K562 (cell line): ENCODE results near the gene GLRA1. TPM values are rescaled to one million over a fixed set of nuclear protein-coding genes. Genes with fewer than 3 reads are reported as not detected.

ENCODE experiments used
- ATAC-seq: fragments of 200-7000 bp; cut with Tn5 transposase; 3 replicates; pipeline ENCODE4 v1.9.1; 2020; ENCODE audit warnings: moderate library complexity
- BruUV-seq: library from RNA; stranded (reverse); fragments of 400-500 nt; replicated peaks from 2 replicates; lab custom pipeline; 2021; lab: Mats Ljungman, UMichigan
- CTCF ChIA-PET: fragments of 300-600 bp; formaldehyde crosslinking; extraction: SDS; loops from one replicate; lab custom pipeline; 2021; ENCODE audit warnings: low intra/inter-chr PET ratio; lab: Yijun Ruan, JAX
- POLR2A ChIA-PET: fragments of 300-600, 350-650 bp; sonication (Branson Sonifier 250); formaldehyde crosslinking; extraction: SDS; loops from one replicate; lab custom pipeline; 2021; ENCODE audit warnings: antibody characterized with exemption, inconsistent platforms; lab: Yijun Ruan, JAX
- DNase-seq, 4 experiments: peaks; one replicate each; pipeline versions ENCODE4 v3.0.0 to v3.0.0-alpha.2; 2011 to 2018; ENCODE audit warnings: low spot score in 3 of 4, mixed read lengths in 3 of 4; ENCODE audit errors: extremely low read depth in 1 of 4
- FAIRE-seq: peaks from 2 replicates; lab custom pipeline; 2011; peaks lifted over from hg19 to GRCh38; lab: Jason Lieb, UNC
- H2AFZ ChIP-seq: 2 replicates; pipeline ENCODE4 v1.6.0; 2011; ENCODE audit warnings: low read depth, low read length, control low read depth, inconsistent platforms
- H3K27ac ChIP-seq: fragments of 200-600 bp; 3 replicates; pipeline ENCODE4 v1.8.0; 2011; ENCODE audit warnings: low read depth, mild to moderate bottlenecking, control low read depth, inconsistent platforms, low read length, moderate library complexity, mixed read lengths; ENCODE audit errors: extremely low read depth
- H3K27me3 ChIP-seq, 2 experiments: fragments of 300-600 bp in 1 of 2; 2 replicates in 1 of 2; 3 replicates in 1 of 2; pipeline versions ENCODE4 v1.6.0 to v1.8.0; 2011; ENCODE audit warnings: inconsistent platforms in 2 of 2, low read length in 2 of 2, mild to moderate bottlenecking in 1 of 2, mixed read lengths in 1 of 2, moderate library complexity in 1 of 2; ENCODE audit not compliant: control insufficient read depth in 2 of 2, insufficient read depth in 2 of 2
- H3K36me3 ChIP-seq: fragments of 300-600 bp; 3 replicates; pipeline ENCODE4 v1.8.0; 2011; ENCODE audit warnings: mild to moderate bottlenecking, low read length, inconsistent platforms; ENCODE audit not compliant: control insufficient read depth, insufficient read depth
- H3K4me1 ChIP-seq, 2 experiments: fragments of 200-600 bp in 1 of 2; replicated peaks in 1 of 2; 2 replicates in 1 of 2; 3 replicates in 1 of 2; pipeline versions ENCODE4 v1.5.1 to v1.8.0; 2011; ENCODE audit warnings: inconsistent platforms in 2 of 2, low read length in 2 of 2, mild to moderate bottlenecking in 1 of 2, mixed read lengths in 1 of 2, moderate library complexity in 1 of 2; ENCODE audit not compliant: control insufficient read depth in 2 of 2, insufficient read depth in 2 of 2
- H3K4me2 ChIP-seq: 2 replicates; pipeline ENCODE4 v1.6.1; 2011; ENCODE audit warnings: low read length, control low read depth, inconsistent platforms, mixed read lengths; ENCODE audit not compliant: insufficient read depth
- H3K4me3 ChIP-seq: fragments of 200-600 bp; sonication (generic), shearing (Covaris generic); 2 replicates; pipeline ENCODE4 v1.5.1; 2016; ENCODE audit warnings: control low read depth, inconsistent platforms
- H3K79me2 ChIP-seq: fragments of 200-600 bp; 3 replicates; pipeline ENCODE4 v1.8.0; 2011; ENCODE audit warnings: low read length, inconsistent platforms; ENCODE audit not compliant: control insufficient read depth, insufficient read depth
- H3K9ac ChIP-seq, 2 experiments: 2 replicates each; pipeline versions ENCODE4 v1.6.0 to v1.6.1; 2011; ENCODE audit warnings: low read depth in 2 of 2, low read length in 2 of 2, control low read depth in 1 of 2, inconsistent platforms in 1 of 2, mild to moderate bottlenecking in 1 of 2, mixed read lengths in 1 of 2; ENCODE audit not compliant: insufficient read depth in 1 of 2
- H3K9me1 ChIP-seq: one replicate; pipeline ENCODE4 v1.6.0; 2011; ENCODE audit warnings: inconsistent platforms, mild to moderate bottlenecking, low read length, moderate library complexity; ENCODE audit not compliant: control insufficient read depth, insufficient read depth
- H3K9me3 ChIP-seq: replicated peaks from 2 replicates; pipeline ENCODE4 v1.5.1; 2011; ENCODE audit warnings: low read depth, low read length, inconsistent platforms; ENCODE audit not compliant: control insufficient read depth, insufficient read depth
- H4K20me1 ChIP-seq: replicated peaks from 2 replicates; pipeline ENCODE4 v1.6.1; 2011; ENCODE audit warnings: low read length, inconsistent platforms, mixed read lengths; ENCODE audit not compliant: control insufficient read depth, insufficient read depth
- BRF1 ChIP-seq: IDR thresholded peaks from 3 replicates; pipeline ENCODE4 v1.6.1; 2011; ENCODE audit warnings: borderline replicate concordance, mild to moderate bottlenecking; ENCODE audit not compliant: insufficient read length; ENCODE audit errors: extremely low read depth
- CBX1 ChIP-seq: sonication (generic); IDR thresholded peaks from 2 replicates; pipeline ENCODE4 v1.6.1; 2016; ENCODE audit warnings: antibody characterized with exemption, low read depth, mild to moderate bottlenecking
- CHD2 ChIP-seq: IDR thresholded peaks from 2 replicates; pipeline ENCODE4 v1.6.1; 2011; ENCODE audit warnings: low read depth, low read length
- ELF1 ChIP-seq: fragments of 200-800 bp; sonication (Bioruptor generic); IDR thresholded peaks from 2 replicates; pipeline ENCODE4 v1.6.1; 2016; ENCODE audit warnings: missing genetic modification characterization, missing compliant biosample characterization
- ESRRA ChIP-seq: fragments of 450-650 bp; IDR thresholded peaks from 2 replicates; pipeline ENCODE4 v1.6.1; 2014; ENCODE audit warnings: low read depth, mild to moderate bottlenecking, moderate library complexity, borderline replicate concordance
- MTA1 ChIP-seq: fragments of 450-650 bp; IDR thresholded peaks from 2 replicates; pipeline ENCODE4 v1.6.1; 2017; ENCODE audit warnings: borderline replicate concordance
- TAL1 ChIP-seq: fragments of 450-650 bp; IDR thresholded peaks from 2 replicates; pipeline ENCODE4 v1.6.1; 2016; ENCODE audit warnings: mild to moderate bottlenecking
- TEAD2 ChIP-seq: fragments of 450-650 bp; IDR thresholded peaks from 2 replicates; pipeline ENCODE4 v1.6.1; 2016; ENCODE audit warnings: missing genetic modification characterization, control low read depth, missing compliant biosample characterization
- in situ Hi-C: fragments of 300-500 bp; cut with MboI; formaldehyde crosslinking; loops from 4 replicates; pipeline ENCODE4 v1.15.0; 2018; ENCODE audit warnings: inconsistent platforms, mixed read lengths
- intact Hi-C: fragments of 100-400 bp; cut with micrococcal nuclease; formaldehyde crosslinking; loops from 2 replicates; pipeline ENCODE4 v1.14.2; 2022
- polyA plus RNA-seq, 8 experiments: library from polyadenylated mRNA; depleted of rRNA in 4 of 8; stranded (reverse) in 5 of 8; unstranded in 3 of 8; fragments of >200 nt; fragmentation: Nextera tagmentation in 2 of 8; fragmentation: Illumina TruSeq in 1 of 8; extraction: Ambion mirVana in 2 of 8; extraction: Trizol in 1 of 8; gene quantifications; 2 replicates each; pipeline versions ENCODE4 v1.2.1 to v1.2.3, GENCODE V29; 2011 to 2014; ENCODE audit warnings: inconsistent platforms in 1 of 8, missing spikeins in 1 of 8
- total RNA-seq, 7 experiments: library from RNA; depleted of rRNA in 6 of 7; stranded (reverse); fragments of >200 nt in 6 of 7; fragmentation: Illumina TruSeq in 2 of 7; extraction: Trizol in 2 of 7; gene quantifications; 2 replicates each; pipeline versions ENCODE4 v1.2.1 to v1.2.3, GENCODE V29; 2011 to 2021; ENCODE audit warnings: low replicate concordance in 1 of 7
- TF ChIP-seq, protein P1 (sequence below): fragments of 450-650 bp; IDR thresholded peaks from 2 replicates; pipeline ENCODE4 v1.6.1; 2016; ENCODE audit warnings: low read depth
- TF ChIP-seq, protein P2 (sequence below): fragments of 450-650 bp; IDR thresholded peaks from 2 replicates; pipeline ENCODE4 v1.6.1; 2016; ENCODE audit warnings: low read depth, mild to moderate bottlenecking, moderate library complexity
- TF ChIP-seq, protein P3 (sequence below): sonication (generic); formaldehyde crosslinking; IDR thresholded peaks from 2 replicates; pipeline ENCODE4 v1.8.1; 2023; ENCODE audit warnings: mild to moderate bottlenecking, missing genetic modification reagents
- TF ChIP-seq, protein P4 (sequence below): fragments of 450-650 bp; IDR thresholded peaks from one replicate; pipeline ENCODE4 v1.6.1; 2018; ENCODE audit warnings: mild to moderate bottlenecking, moderate library complexity; ENCODE audit not compliant: partially characterized antibody

Gene GLRA1
- total and polyA plus RNA-seq, 9 of the 15 experiments (the other 6 are each of a cell fraction or from before 2014, with no cell fraction given) = not detected

DNA sequence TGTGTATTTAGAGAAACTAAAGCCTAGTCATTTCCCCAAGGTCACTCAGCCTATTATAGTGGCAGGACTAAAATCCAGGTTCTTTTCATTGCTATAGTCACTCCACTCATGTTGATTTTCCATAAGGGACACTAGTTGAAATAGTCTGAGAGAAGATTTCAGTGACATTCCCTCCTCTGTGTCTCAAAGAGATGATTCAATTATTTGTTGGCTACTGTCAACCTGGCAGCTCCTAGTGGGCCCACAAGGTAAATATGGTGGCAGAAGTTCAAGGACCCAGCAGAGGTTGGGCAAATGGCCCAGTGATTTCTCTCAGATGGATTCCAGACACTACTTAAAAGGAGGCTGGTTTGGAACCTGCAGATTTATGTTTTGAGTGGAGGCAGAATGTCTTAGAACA lies 104.8 kb downstream of the GLRA1 start:
- Histone ChIP-seq H3K9me3 (no peaks in the 10 kb centered on the region), H3K27me3 (no peaks in the 10 kb centered on the region), H3K9me1 (no peaks in the 10 kb centered on the region), H3K27ac (no peak overlapping the region), H3K4me2 (no peak overlapping the region), H3K4me1 (no peaks in the 10 kb centered on the region), H4K20me1 (no peaks in the 10 kb centered on the region), H3K36me3 (peaks cover 45% of the 10 kb centered on the region), H3K4me3 (no peak overlapping the region), H2AFZ (no peak overlapping the region), H3K79me2 (no peaks in the 10 kb centered on the region), H3K9ac (no peak overlapping the region)
- FAIRE-seq (no peak), DNase-seq (no peak), ATAC-seq (no peak)
- no TSS peak for BruUV-seq
- ChIA-PET CTCF (no interaction called here), POLR2A (no interaction called here)
- in situ Hi-C loops = no loop called here
- intact Hi-C loops = loop anchor here (10.0 kb wide), 1 partner anchor 525 kb away; no protein-coding TSS in a partner anchor
- TF ChIP-seq CBX1 (no peak), TAL1 (no peak), BRF1 (no peak), CHD2 (no peak), ESRRA (no peak), ELF1 (no peak), MTA1 (no peak), TEAD2 (tag) (no peak)
- TF ChIP-seq, protein P1, sequence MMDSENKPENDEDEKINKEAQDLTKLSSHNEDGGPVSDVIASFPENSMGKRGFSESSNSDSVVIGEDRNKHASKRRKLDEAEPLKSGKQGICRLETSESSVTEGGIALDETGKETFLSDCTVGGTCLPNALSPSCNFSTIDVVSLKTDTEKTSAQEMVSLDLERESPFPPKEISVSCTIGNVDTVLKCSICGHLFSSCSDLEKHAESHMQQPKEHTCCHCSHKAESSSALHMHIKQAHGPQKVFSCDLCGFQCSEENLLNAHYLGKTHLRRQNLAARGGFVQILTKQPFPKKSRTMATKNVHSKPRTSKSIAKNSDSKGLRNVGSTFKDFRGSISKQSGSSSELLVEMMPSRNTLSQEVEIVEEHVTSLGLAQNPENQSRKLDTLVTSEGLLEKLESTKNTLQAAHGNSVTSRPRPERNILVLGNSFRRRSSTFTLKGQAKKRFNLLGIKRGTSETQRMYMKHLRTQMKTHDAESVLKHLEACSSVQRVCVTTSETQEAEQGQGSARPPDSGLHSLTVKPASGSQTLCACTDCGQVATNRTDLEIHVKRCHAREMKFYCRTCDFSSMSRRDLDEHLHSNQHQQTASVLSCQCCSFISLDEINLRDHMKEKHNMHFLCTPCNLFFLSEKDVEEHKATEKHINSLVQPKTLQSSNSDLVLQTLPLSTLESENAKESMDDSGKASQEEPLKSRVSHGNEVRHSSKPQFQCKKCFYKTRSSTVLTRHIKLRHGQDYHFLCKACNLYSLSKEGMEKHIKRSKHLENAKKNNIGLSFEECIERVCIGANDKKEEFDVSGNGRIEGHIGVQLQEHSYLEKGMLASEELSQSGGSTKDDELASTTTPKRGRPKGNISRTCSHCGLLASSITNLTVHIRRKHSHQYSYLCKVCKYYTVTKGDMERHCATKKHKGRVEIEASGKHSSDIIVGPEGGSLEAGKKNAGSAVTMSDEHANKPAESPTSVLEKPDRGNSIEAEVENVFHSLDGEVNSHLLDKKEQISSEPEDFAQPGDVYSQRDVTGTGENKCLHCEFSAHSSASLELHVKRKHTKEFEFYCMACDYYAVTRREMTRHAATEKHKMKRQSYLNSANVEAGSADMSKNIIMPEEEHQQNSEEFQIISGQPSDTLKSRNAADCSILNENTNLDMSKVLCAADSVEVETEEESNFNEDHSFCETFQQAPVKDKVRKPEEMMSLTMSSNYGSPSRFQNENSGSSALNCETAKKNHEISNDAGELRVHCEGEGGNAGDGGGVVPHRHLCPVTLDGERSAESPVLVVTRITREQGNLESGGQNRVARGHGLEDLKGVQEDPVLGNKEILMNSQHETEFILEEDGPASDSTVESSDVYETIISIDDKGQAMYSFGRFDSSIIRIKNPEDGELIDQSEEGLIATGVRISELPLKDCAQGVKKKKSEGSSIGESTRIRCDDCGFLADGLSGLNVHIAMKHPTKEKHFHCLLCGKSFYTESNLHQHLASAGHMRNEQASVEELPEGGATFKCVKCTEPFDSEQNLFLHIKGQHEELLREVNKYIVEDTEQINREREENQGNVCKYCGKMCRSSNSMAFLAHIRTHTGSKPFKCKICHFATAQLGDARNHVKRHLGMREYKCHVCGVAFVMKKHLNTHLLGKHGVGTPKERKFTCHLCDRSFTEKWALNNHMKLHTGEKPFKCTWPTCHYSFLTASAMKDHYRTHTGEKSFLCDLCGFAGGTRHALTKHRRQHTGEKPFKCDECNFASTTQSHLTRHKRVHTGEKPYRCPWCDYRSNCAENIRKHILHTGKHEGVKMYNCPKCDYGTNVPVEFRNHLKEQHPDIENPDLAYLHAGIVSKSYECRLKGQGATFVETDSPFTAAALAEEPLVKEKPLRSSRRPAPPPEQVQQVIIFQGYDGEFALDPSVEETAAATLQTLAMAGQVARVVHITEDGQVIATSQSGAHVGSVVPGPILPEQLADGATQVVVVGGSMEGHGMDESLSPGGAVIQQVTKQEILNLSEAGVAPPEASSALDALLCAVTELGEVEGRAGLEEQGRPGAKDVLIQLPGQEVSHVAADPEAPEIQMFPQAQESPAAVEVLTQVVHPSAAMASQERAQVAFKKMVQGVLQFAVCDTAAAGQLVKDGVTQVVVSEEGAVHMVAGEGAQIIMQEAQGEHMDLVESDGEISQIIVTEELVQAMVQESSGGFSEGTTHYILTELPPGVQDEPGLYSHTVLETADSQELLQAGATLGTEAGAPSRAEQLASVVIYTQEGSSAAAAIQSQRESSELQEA = no peak
- TF ChIP-seq, protein P2, sequence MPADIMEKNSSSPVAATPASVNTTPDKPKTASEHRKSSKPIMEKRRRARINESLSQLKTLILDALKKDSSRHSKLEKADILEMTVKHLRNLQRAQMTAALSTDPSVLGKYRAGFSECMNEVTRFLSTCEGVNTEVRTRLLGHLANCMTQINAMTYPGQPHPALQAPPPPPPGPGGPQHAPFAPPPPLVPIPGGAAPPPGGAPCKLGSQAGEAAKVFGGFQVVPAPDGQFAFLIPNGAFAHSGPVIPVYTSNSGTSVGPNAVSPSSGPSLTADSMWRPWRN = no peak
- TF ChIP-seq, protein P3, sequence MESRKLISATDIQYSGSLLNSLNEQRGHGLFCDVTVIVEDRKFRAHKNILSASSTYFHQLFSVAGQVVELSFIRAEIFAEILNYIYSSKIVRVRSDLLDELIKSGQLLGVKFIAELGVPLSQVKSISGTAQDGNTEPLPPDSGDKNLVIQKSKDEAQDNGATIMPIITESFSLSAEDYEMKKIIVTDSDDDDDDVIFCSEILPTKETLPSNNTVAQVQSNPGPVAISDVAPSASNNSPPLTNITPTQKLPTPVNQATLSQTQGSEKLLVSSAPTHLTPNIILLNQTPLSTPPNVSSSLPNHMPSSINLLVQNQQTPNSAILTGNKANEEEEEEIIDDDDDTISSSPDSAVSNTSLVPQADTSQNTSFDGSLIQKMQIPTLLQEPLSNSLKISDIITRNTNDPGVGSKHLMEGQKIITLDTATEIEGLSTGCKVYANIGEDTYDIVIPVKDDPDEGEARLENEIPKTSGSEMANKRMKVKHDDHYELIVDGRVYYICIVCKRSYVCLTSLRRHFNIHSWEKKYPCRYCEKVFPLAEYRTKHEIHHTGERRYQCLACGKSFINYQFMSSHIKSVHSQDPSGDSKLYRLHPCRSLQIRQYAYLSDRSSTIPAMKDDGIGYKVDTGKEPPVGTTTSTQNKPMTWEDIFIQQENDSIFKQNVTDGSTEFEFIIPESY = no peak
- TF ChIP-seq, protein P4, sequence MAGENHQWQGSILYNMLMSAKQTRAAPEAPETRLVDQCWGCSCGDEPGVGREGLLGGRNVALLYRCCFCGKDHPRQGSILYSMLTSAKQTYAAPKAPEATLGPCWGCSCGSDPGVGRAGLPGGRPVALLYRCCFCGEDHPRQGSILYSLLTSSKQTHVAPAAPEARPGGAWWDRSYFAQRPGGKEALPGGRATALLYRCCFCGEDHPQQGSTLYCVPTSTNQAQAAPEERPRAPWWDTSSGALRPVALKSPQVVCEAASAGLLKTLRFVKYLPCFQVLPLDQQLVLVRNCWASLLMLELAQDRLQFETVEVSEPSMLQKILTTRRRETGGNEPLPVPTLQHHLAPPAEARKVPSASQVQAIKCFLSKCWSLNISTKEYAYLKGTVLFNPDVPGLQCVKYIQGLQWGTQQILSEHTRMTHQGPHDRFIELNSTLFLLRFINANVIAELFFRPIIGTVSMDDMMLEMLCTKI = no peak
